Mesothelial cell of epicardium (in vitro differentiated cells): Measurements from ENCODE around the gene PLXNA2. TPM values are rescaled to one million over a fixed set of nuclear protein-coding genes. Genes with fewer than 3 reads are reported as not detected.

Experiments
- DNase-seq, 2 experiments: peaks; one replicate each; pipeline ENCODE4 v3.0.0; 2021; ENCODE audit warnings: low spot score in 2 of 2; ENCODE audit not compliant: unreplicated experiment in 2 of 2
- H3K27ac Mint-ChIP-seq: 2 replicates; pipeline ENCODE4 v1.8.0; 2021; ENCODE audit warnings: mixed read lengths
- H3K27me3 Mint-ChIP-seq: 2 replicates; pipeline ENCODE4 v1.8.0; 2021; ENCODE audit warnings: low read depth, mixed read lengths
- H3K36me3 Mint-ChIP-seq: 2 replicates; pipeline ENCODE4 v1.8.0; 2021; ENCODE audit warnings: mixed read lengths
- H3K4me1 Mint-ChIP-seq: 2 replicates; pipeline ENCODE4 v1.8.0; 2021; ENCODE audit warnings: mixed read lengths
- H3K4me3 Mint-ChIP-seq: 2 replicates; pipeline ENCODE4 v1.8.0; 2021; ENCODE audit warnings: mild to moderate bottlenecking, moderate library complexity, mixed read lengths
- H3K9me3 Mint-ChIP-seq: 2 replicates; pipeline ENCODE4 v1.8.0; 2021; ENCODE audit warnings: mixed read lengths
- total RNA-seq: library from RNA; stranded (reverse); gene quantifications from 3 replicates; pipeline ENCODE4 v1.2.1, GENCODE V29; 2021
- TF ChIP-seq, protein P1 (sequence below): fragments of 200-600 bp; sonication (generic); IDR thresholded peaks from one replicate; pipeline ENCODE4 v1.5.0; 2021; ENCODE audit warnings: antibody characterized with exemption; ENCODE audit not compliant: unreplicated experiment

The PLXNA2 gene
- total RNA-seq, 1 donor from 2014 or later = 14.7 TPM

- DNase-seq = no peak
- H3K36me3 Mint-ChIP-seq = no peaks in the 10 kb centered on the region
- H3K9me3 Mint-ChIP-seq = no peaks in the 10 kb centered on the region
- TF ChIP-seq, protein P1, sequence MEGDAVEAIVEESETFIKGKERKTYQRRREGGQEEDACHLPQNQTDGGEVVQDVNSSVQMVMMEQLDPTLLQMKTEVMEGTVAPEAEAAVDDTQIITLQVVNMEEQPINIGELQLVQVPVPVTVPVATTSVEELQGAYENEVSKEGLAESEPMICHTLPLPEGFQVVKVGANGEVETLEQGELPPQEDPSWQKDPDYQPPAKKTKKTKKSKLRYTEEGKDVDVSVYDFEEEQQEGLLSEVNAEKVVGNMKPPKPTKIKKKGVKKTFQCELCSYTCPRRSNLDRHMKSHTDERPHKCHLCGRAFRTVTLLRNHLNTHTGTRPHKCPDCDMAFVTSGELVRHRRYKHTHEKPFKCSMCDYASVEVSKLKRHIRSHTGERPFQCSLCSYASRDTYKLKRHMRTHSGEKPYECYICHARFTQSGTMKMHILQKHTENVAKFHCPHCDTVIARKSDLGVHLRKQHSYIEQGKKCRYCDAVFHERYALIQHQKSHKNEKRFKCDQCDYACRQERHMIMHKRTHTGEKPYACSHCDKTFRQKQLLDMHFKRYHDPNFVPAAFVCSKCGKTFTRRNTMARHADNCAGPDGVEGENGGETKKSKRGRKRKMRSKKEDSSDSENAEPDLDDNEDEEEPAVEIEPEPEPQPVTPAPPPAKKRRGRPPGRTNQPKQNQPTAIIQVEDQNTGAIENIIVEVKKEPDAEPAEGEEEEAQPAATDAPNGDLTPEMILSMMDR = no peak
- H3K4me1 Mint-ChIP-seq = peaks cover 32% of the 10 kb centered on the region
- no peak overlapping the region for H3K4me3 Mint-ChIP-seq
- H3K27me3 Mint-ChIP-seq = peaks cover 4% of the 10 kb centered on the region
- no peak overlapping the region for H3K27ac Mint-ChIP-seq
Observed at GRCh38 chr1:208174731-208175507, 69.3 kb downstream of the PLXNA2 start.

- H3K36me3 Mint-ChIP-seq = no peaks in the 10 kb centered on the region
- H3K9me3 Mint-ChIP-seq = no peaks in the 10 kb centered on the region
- peaks cover 4% of the 10 kb centered on the region for H3K27me3 Mint-ChIP-seq
- no peak overlapping the region for H3K4me3 Mint-ChIP-seq
- H3K4me1 Mint-ChIP-seq = peaks cover 27% of the 10 kb centered on the region
- TF ChIP-seq, protein P1 = no peak
- DNase-seq = no peak
- H3K27ac Mint-ChIP-seq = no peak overlapping the region
Observed at GRCh38 chr1:208174200-208174599, 70.0 kb downstream of the PLXNA2 start.

- TF ChIP-seq, protein P1 = no peak
- Mint-ChIP-seq H3K27me3 (peaks cover 4% of the 10 kb centered on the region), H3K4me3 (no peak overlapping the region), H3K4me1 (peaks cover 23% of the 10 kb centered on the region), H3K36me3 (no peaks in the 10 kb centered on the region), H3K9me3 (no peaks in the 10 kb centered on the region), H3K27ac (no peak overlapping the region)
- DNase-seq = no peak
Observed at GRCh38 chr1:208173749-208174148, 70.4 kb downstream of the PLXNA2 start.

DNA sequence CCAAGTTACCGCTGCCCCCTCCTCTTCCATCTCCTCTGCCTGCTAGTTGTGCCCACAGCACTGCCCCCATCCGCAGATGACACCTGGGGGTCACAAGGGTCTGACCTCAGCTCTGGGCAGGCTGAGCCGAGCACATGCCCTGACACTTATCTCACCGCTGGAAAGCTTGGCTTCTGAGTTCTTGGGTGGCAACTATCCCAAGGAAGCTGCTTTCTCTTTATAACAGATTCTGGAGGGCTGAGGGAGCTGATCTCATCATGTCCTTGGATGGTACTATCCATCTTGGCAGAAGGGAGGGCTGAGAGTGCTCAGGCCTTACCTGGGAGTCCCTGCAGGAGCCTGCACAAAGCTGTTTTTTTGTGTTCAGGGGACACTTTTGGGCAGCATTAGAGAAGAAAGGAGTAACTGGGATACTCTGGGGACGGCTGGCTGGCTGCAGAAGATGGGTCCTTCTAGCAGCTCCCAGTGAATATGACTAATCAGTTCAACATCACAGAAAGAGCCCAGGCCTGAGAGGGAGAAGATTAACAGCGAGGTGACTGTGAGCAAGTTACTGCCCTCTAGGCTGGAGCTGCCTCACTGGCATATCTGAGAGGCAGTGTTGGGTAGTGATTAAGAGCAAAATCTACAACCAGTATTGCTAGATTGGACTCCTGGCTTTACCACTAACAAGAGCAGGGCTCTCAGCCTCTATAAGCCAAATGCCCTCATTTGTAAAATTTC, 71.6 kb downstream of the PLXNA2 start:
- H3K27me3 Mint-ChIP-seq = peaks cover 4% of the 10 kb centered on the region
- no peaks in the 10 kb centered on the region for H3K36me3 Mint-ChIP-seq
- H3K4me3 Mint-ChIP-seq = no peak overlapping the region
- DNase-seq = no peak
- H3K4me1 Mint-ChIP-seq = peaks cover 12% of the 10 kb centered on the region
- H3K27ac Mint-ChIP-seq = no peak overlapping the region
- TF ChIP-seq, protein P1 = no peak
- H3K9me3 Mint-ChIP-seq = no peaks in the 10 kb centered on the region

GRCh38 chr1:208171616-208172422, 72.4 kb downstream of the PLXNA2 start:
- H3K4me3 Mint-ChIP-seq = no peak overlapping the region
- H3K27me3 Mint-ChIP-seq = peaks cover 4% of the 10 kb centered on the region
- DNase-seq = no peak
- TF ChIP-seq, protein P1 = no peak
- H3K36me3 Mint-ChIP-seq = no peaks in the 10 kb centered on the region
- H3K9me3 Mint-ChIP-seq = no peaks in the 10 kb centered on the region
- H3K4me1 Mint-ChIP-seq = peaks cover 15% of the 10 kb centered on the region
- H3K27ac Mint-ChIP-seq = no peak overlapping the region
